Fibroblast of villous mesenchyme (primary cell): ENCODE measurements around the gene ARL6IP4. TPM values are rescaled to one million over a fixed set of nuclear protein-coding genes. Genes with fewer than 3 reads are reported as not detected.

Source experiments
- DNase-seq: peaks from one replicate; pipeline ENCODE4 v3.0.0-alpha.2; 2010; ENCODE audit warnings: low read depth
- H3K4me3 ChIP-seq: 2 replicates; pipeline ENCODE4 v1.5.1; 2011; ENCODE audit warnings: low read depth, mild to moderate bottlenecking, low read length
- total RNA-seq: library from RNA; depleted of rRNA; stranded (reverse); fragments of >200 nt; gene quantifications from 2 replicates; pipeline ENCODE4 v1.2.3, GENCODE V29; 2012
- TF ChIP-seq, protein P1 (sequence below): IDR thresholded peaks from 2 replicates; pipeline ENCODE4 v1.5.1; 2012; ENCODE audit warnings: low read depth, mild to moderate bottlenecking, low read length; ENCODE audit not compliant: insufficient read depth

The ARL6IP4 gene
- total RNA-seq, 1 donor: 117 TPM

GRCh38 chr12:123001464-123001863 lies 21.0 kb downstream of the ARL6IP4 start:
- TF ChIP-seq, protein P1, sequence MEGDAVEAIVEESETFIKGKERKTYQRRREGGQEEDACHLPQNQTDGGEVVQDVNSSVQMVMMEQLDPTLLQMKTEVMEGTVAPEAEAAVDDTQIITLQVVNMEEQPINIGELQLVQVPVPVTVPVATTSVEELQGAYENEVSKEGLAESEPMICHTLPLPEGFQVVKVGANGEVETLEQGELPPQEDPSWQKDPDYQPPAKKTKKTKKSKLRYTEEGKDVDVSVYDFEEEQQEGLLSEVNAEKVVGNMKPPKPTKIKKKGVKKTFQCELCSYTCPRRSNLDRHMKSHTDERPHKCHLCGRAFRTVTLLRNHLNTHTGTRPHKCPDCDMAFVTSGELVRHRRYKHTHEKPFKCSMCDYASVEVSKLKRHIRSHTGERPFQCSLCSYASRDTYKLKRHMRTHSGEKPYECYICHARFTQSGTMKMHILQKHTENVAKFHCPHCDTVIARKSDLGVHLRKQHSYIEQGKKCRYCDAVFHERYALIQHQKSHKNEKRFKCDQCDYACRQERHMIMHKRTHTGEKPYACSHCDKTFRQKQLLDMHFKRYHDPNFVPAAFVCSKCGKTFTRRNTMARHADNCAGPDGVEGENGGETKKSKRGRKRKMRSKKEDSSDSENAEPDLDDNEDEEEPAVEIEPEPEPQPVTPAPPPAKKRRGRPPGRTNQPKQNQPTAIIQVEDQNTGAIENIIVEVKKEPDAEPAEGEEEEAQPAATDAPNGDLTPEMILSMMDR: no peak
- no peak for DNase-seq
- no peak overlapping the region for H3K4me3 ChIP-seq

DNA sequence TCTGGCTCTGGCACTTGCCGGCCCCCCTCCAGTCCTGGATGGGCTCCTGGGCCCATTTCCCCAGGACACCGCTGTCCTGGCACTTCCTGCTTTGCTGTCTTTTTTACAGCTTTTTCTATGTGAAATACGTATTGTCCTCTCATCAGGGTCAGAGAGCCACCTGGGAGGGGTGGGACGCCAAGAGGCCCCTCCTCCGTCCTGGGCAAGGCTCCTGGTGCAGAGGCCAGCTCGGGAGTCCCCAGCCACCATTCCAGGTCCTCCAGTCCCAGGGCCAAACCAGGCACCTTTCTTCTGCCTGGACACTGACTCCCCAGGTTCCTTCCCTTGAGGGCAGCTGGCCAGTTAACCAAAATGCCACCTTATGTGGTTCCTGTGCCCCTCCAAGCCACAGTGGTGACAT lies 22.8 kb downstream of the ARL6IP4 start:
- TF ChIP-seq, protein P1: no peak
- no peak overlapping the region for H3K4me3 ChIP-seq
- DNase-seq: no peak

- no peak overlapping the region for H3K4me3 ChIP-seq
- TF ChIP-seq, protein P1: no peak
- DNase-seq: no peak
These were observed 23.8 kb downstream of the ARL6IP4 start for GRCh38 chr12:123004287-123004686.

DNA sequence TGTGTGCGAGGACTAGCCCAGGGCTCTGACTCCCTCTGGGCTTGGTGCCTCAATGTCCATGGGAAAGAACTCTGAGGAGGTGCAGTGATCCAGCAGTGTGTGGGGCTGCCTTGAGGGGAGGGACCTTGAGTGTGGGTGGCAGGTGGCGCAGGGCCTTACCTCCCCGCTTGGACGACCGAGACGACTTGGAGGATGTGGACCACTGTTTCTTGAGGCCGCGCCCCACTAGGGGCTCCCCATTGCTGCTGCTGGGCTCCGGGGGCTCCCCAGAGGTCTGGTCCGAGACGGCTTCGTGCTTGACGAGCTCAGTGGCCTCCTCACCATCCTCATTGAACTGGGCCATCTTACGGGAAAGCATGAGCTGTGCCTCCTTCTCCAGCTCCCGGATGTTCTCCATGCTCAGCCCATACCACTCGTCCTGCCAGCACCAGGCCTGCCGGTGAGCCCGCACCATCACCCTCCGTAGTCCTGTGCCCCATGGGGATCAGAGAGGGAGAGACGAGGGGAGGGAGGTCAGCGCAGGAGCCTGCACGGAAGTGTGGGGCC lies 24.7 kb downstream of the ARL6IP4 start:
- no peak for DNase-seq
- no peak overlapping the region for H3K4me3 ChIP-seq
- TF ChIP-seq, protein P1: no peak

- DNase-seq: no peak
These were observed 26.5 kb downstream of the ARL6IP4 start for GRCh38 chr12:123006977-123007376.

DNA sequence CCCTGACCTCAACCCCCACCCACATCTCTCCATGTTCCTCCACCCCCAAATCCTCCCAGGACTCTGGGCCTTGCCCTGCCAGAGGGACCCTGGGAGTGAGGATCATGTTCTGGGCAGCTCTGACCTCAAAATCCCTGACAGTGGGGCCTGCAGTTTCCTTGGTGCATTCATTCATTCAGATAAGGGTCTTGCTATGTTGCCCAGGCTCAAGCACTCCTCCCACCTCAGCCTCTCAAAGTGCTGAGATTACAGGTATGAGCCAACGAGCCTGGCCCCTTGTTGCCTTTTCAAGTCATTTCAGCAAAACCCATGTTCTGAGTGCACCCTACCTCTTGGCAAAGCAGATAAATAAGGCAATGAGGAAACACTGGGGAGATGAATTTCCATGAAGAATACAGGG lies 29.6 kb downstream of the ARL6IP4 start:
- H3K4me3 ChIP-seq: no peak overlapping the region
- no peak for DNase-seq
- TF ChIP-seq, protein P1: no peak

More at GRCh38 chr12:123006977-123007376, 26.5 kb downstream of the ARL6IP4 start:
- no peak overlapping the region for H3K4me3 ChIP-seq
- TF ChIP-seq, protein P1: no peak

DNA sequence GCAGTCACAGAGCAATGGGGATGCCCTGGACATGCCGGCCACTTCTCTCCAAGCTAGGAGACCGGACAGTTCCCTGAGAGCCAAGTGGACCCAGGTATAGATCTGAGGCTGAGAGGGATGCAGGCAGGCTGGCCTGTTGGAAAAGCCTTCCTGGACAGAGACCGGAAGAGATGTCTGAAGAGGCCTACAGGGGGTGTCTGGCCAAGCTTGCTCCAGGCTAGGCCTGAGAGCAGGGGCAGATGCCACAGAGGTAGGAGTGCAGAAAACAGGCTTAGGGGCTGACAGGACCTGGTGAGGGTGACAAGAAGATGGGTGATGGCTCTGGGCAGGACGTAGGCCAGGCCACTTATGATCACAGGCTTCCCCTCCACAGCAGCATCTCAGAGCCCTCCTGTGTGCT lies 30.2 kb downstream of the ARL6IP4 start:
- DNase-seq: no peak
- TF ChIP-seq, protein P1: no peak
- no peak overlapping the region for H3K4me3 ChIP-seq
